NT2/D1 (cell line): ENCODE results near the gene CCL17.
"Not testable (repeated sequence)": the region's sequence is repeated elsewhere in the genome, so short reads cannot be mapped to it uniquely, and the experiment has no call there.

Experiments
- DNase-seq: peaks from one replicate; pipeline ENCODE4 v3.0.0-alpha.2; 2011; ENCODE audit warnings: low read depth, low spot score
- H3K27me3 ChIP-seq: 2 replicates; pipeline ENCODE4 v1.6.0; 2011; ENCODE audit warnings: mild to moderate bottlenecking; ENCODE audit not compliant: insufficient read length, insufficient read depth
- H3K36me3 ChIP-seq: 2 replicates; pipeline ENCODE4 v1.6.1; 2011; ENCODE audit warnings: mild to moderate bottlenecking, low read length, mixed read lengths; ENCODE audit not compliant: insufficient read depth, insufficient read length
- H3K4me1 ChIP-seq: 2 replicates; pipeline ENCODE4 v1.5.1; 2011; ENCODE audit not compliant: insufficient read depth, insufficient read length
- H3K4me3 ChIP-seq: 2 replicates; pipeline ENCODE4 v1.5.1; 2011; ENCODE audit warnings: low read depth; ENCODE audit not compliant: insufficient read length
- H3K9ac ChIP-seq: 2 replicates; pipeline ENCODE4 v1.6.0; 2011; ENCODE audit warnings: low read depth; ENCODE audit not compliant: insufficient read length
- H3K9me3 ChIP-seq: 2 replicates; pipeline ENCODE4 v1.5.1; 2011; ENCODE audit warnings: mild to moderate bottlenecking, low read length; ENCODE audit not compliant: insufficient read depth
- SUZ12 ChIP-seq: IDR thresholded peaks from 2 replicates; pipeline ENCODE4 v1.6.1; 2011; ENCODE audit not compliant: insufficient read length, insufficient read depth; ENCODE audit errors: extremely low read depth
- YY1 ChIP-seq: IDR thresholded peaks from 2 replicates; pipeline ENCODE4 v1.6.1; 2011; ENCODE audit not compliant: insufficient read length, insufficient read depth
- ZNF274 ChIP-seq: IDR thresholded peaks from 2 replicates; pipeline ENCODE4 v1.6.1; 2011; ENCODE audit warnings: mild to moderate bottlenecking, low read depth, low read length

The CCL17 gene

GRCh38 chr16:57427824-57428223 lies 23.3 kb downstream of the CCL17 start:
- TF ChIP-seq YY1 (no peak), ZNF274 (no peak), SUZ12 (no peak)
- DNase-seq = no peak
- Histone ChIP-seq H3K4me3 (no peak overlapping the region), H3K9ac (no peak overlapping the region), H3K36me3 (peaks cover 62% of the 10 kb centered on the region), H3K4me1 (no peaks in the 10 kb centered on the region), H3K9me3 (no peaks in the 10 kb centered on the region), H3K27me3 (no peaks in the 10 kb centered on the region)

- no peak for TF ChIP-seq YY1
- TF ChIP-seq SUZ12 = no peak
- no peak for TF ChIP-seq ZNF274
- H3K4me3 ChIP-seq = no peak overlapping the region
- H3K9ac ChIP-seq = no peak overlapping the region
- H3K4me1 ChIP-seq = no peaks in the 10 kb centered on the region
- no peaks in the 10 kb centered on the region for H3K27me3 ChIP-seq
- H3K36me3 ChIP-seq = peaks cover 92% of the 10 kb centered on the region
- no peak for DNase-seq
- H3K9me3 ChIP-seq = no peaks in the 10 kb centered on the region
Observed at GRCh38 chr16:57430955-57431354, 26.4 kb downstream of the CCL17 start.

GRCh38 chr16:57432505-57432904 lies 27.9 kb downstream of the CCL17 start:
- Histone ChIP-seq H3K4me1 (no peaks in the 10 kb centered on the region), H3K9ac (no peak overlapping the region), H3K27me3 (no peaks in the 10 kb centered on the region), H3K4me3 (no peak overlapping the region), H3K9me3 (no peaks in the 10 kb centered on the region), H3K36me3 (peaks cover 93% of the 10 kb centered on the region)
- TF ChIP-seq YY1 (no peak), ZNF274 (no peak), SUZ12 (no peak)
- DNase-seq = no peak

- DNase-seq = no peak
- Histone ChIP-seq H3K4me1 (no peaks in the 10 kb centered on the region), H3K9ac (no peak overlapping the region), H3K4me3 (no peak overlapping the region), H3K9me3 (no peaks in the 10 kb centered on the region), H3K27me3 (no peaks in the 10 kb centered on the region), H3K36me3 (peaks cover 93% of the 10 kb centered on the region)
- TF ChIP-seq SUZ12 (no peak), YY1 (no peak), ZNF274 (no peak)
Observed at GRCh38 chr16:57432989-57433388, 28.4 kb downstream of the CCL17 start.

- DNase-seq = no peak
- no peak overlapping the region for H3K9ac ChIP-seq
- H3K4me3 ChIP-seq = no peak overlapping the region
- no peaks in the 10 kb centered on the region for H3K4me1 ChIP-seq
- H3K27me3 ChIP-seq = no peaks in the 10 kb centered on the region
- peaks cover 93% of the 10 kb centered on the region for H3K36me3 ChIP-seq
- H3K9me3 ChIP-seq = no peaks in the 10 kb centered on the region
- TF ChIP-seq ZNF274 (no peak), SUZ12 (no peak), YY1 (no peak)
Observed at GRCh38 chr16:57434003-57434402, 29.4 kb downstream of the CCL17 start.

GRCh38 chr16:57435838-57436237 lies 31.3 kb downstream of the CCL17 start:
- no peak for TF ChIP-seq YY1
- no peak for TF ChIP-seq ZNF274
- no peak for TF ChIP-seq SUZ12
- DNase-seq = no peak
- H3K4me3 ChIP-seq = no peak overlapping the region
- H3K4me1 ChIP-seq = no peaks in the 10 kb centered on the region
- H3K9ac ChIP-seq = no peak overlapping the region
- peaks cover 95% of the 10 kb centered on the region for H3K36me3 ChIP-seq
- H3K9me3 ChIP-seq = peaks cover 9% of the 10 kb centered on the region
- no peaks in the 10 kb centered on the region for H3K27me3 ChIP-seq

GRCh38 chr16:57439947-57440346 lies 35.4 kb downstream of the CCL17 start:
- H3K9me3 ChIP-seq = peaks cover 20% of the 10 kb centered on the region
- H3K4me1 ChIP-seq, H3K27me3 ChIP-seq, H3K9ac ChIP-seq, DNase-seq, H3K4me3 ChIP-seq: not testable (repeated sequence)
- H3K36me3 ChIP-seq = peaks cover 78% of the 10 kb centered on the region

- H3K9ac ChIP-seq, DNase-seq, H3K27me3 ChIP-seq, H3K4me3 ChIP-seq, H3K4me1 ChIP-seq: not testable (repeated sequence)
- peaks cover 20% of the 10 kb centered on the region for H3K9me3 ChIP-seq
- H3K36me3 ChIP-seq = peaks cover 75% of the 10 kb centered on the region
Observed at GRCh38 chr16:57440551-57440950, 36.0 kb downstream of the CCL17 start.
